ENCODE results near the gene COLGALT1. TPM values are rescaled to one million over a fixed set of nuclear protein-coding genes. Genes with fewer than 3 reads are reported as not detected.

Gene COLGALT1
- total RNA-seq, 3 donors from 2014 or later (not counting 1 experiment from before 2014, with no cell fraction given), result 39.0 to 55.4 (median 43.7) TPM

DNA sequence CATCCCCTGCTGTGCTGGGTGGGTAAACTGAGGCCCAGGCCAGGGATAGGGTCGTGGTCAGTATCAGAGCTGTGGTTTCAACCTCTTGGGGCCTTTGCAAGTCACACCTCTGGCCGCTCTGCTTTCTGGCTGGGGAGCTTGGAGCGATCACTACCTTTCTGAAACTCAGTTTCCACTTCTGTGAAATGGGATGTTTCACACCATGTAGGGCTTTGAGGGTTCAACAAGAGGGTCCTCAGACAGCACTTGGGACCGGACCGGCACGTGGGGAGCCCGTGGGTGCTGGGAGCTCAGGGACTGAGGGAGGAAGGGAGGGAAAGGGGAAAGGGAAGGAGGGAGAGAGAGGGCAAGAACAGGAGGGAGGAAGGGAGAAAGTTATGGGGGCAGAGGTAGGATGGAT is 22.9 kb upstream of the COLGALT1 start:
- no peak overlapping the region for H3K27ac Mint-ChIP-seq
- 80% methylated on average over 7 of the region's 7 CpGs for WGBS (ENCODE audit: insufficient coverage)
- no peaks in the 10 kb centered on the region for H3K36me3 Mint-ChIP-seq

DNA sequence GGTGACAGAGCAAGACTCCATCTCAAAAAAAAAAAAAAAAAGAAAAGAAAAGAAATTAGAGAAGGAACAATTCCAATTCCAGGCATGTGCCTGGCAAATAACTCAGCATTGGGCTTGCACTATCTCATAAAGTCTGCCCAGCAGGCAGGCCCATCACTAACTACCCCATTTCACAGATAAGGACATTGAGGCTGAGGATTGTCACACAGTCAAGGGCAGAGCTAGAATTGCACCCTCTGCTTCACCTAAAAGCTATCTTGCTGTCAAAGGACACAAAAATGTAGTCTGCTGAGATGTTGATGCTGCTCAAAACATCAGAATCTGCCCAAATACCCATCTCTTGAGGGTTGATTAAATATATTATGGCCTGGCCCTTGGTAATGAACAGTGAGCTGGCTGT is 20.7 kb upstream of the COLGALT1 start:
- Histone ChIP-seq H3K9me3 (ENCODE audit: control insufficient read depth, insufficient read depth, low read length) (no peaks in the 10 kb centered on the region), H3K4me1 (ENCODE audit: control insufficient read depth, insufficient read depth, low read length) (peaks cover 27% of the 10 kb centered on the region), H3K36me3 (ENCODE audit: control insufficient read depth, insufficient read depth, low read length) (no peaks in the 10 kb centered on the region), H3K27me3 (ENCODE audit: control insufficient read depth, insufficient read depth, low read length) (no peaks in the 10 kb centered on the region), H3K27ac (ENCODE audit: low read length) (no peak overlapping the region), H3K4me3 (ENCODE audit: low read length) (no peak overlapping the region)
- Mint-ChIP-seq H3K36me3 (no peaks in the 10 kb centered on the region), H3K4me1 (peaks cover 15% of the 10 kb centered on the region in 2 donors), H3K9me3 (no peaks in the 10 kb centered on the region), H3K27ac (no peak overlapping the region), H3K27me3 (ENCODE audit: low read depth in 2 of 2) (no peaks in the 10 kb centered on the region), H3K4me3 (no peak overlapping the region)
- no peak for DNase-seq
- intact Hi-C loops (cut with micrococcal nuclease), result no loop called here
- no peak for ATAC-seq
- no peak for TF ChIP-seq CTCF (IDR thresholded peaks at IDR 0.05)

More for the DNA sequence above, 22.9 kb upstream of the COLGALT1 start:
- peaks cover 0 to 2% of the 10 kb centered on the region in 2 donors for H3K9me3 Mint-ChIP-seq
- no peaks in the 10 kb centered on the region for H3K27me3 Mint-ChIP-seq (ENCODE audit: low read depth in 2 of 2)
- Histone ChIP-seq H3K36me3 (ENCODE audit: control insufficient read depth, insufficient read depth, low read length) (no peaks in the 10 kb centered on the region), H3K27me3 (ENCODE audit: control insufficient read depth, insufficient read depth, low read length) (no peaks in the 10 kb centered on the region), H3K4me1 (ENCODE audit: control insufficient read depth, insufficient read depth, low read length) (peaks cover 26% of the 10 kb centered on the region), H3K9me3 (ENCODE audit: control insufficient read depth, insufficient read depth, low read length) (peaks cover 9% of the 10 kb centered on the region), H3K27ac (ENCODE audit: low read length) (no peak overlapping the region), H3K4me3 (ENCODE audit: low read length) (no peak overlapping the region)
- no peak for DNase-seq
- intact Hi-C loops (cut with micrococcal nuclease), result no loop called here
- peaks cover 13% of the 10 kb centered on the region in 2 donors for H3K4me1 Mint-ChIP-seq
- TF ChIP-seq CTCF (IDR thresholded peaks at IDR 0.05), result no peak
- H3K4me3 Mint-ChIP-seq, result no peak overlapping the region
- no peak for ATAC-seq

GRCh38 chr19:17536955-17537354 is 18.5 kb upstream of the COLGALT1 start:
- intact Hi-C loops (cut with micrococcal nuclease), result no loop called here
- no peak overlapping the region for H3K4me3 ChIP-seq (ENCODE audit: low read length)
- Mint-ChIP-seq H3K36me3 (no peaks in the 10 kb centered on the region), H3K9me3 (no peaks in the 10 kb centered on the region), H3K27me3 (ENCODE audit: low read depth in 2 of 2) (no peaks in the 10 kb centered on the region), H3K4me1 (peaks cover 15 to 17% of the 10 kb centered on the region in 2 donors), H3K27ac (no peak overlapping the region), H3K4me3 (no peak overlapping the region)
- DNase-seq (no peak), ATAC-seq (no peak)
- no peaks in the 10 kb centered on the region for H3K27me3 ChIP-seq (ENCODE audit: control insufficient read depth, insufficient read depth, low read length)
- H3K27ac ChIP-seq (ENCODE audit: low read length), result no peak overlapping the region
- H3K4me1 ChIP-seq (ENCODE audit: control insufficient read depth, insufficient read depth, low read length), result peaks cover 22% of the 10 kb centered on the region
- TF ChIP-seq CTCF (IDR thresholded peaks at IDR 0.05), result no peak
- H3K36me3 ChIP-seq (ENCODE audit: control insufficient read depth, insufficient read depth, low read length), result no peaks in the 10 kb centered on the region
- WGBS (ENCODE audit: insufficient coverage), result 91% methylated on average over 6 of the region's 6 CpGs
- no peaks in the 10 kb centered on the region for H3K9me3 ChIP-seq (ENCODE audit: control insufficient read depth, insufficient read depth, low read length)

GRCh38 chr19:17538684-17539237 is 16.7 kb upstream of the COLGALT1 start:
- Mint-ChIP-seq H3K27me3 (ENCODE audit: low read depth in 2 of 2) (no peaks in the 10 kb centered on the region), H3K36me3 (no peaks in the 10 kb centered on the region), H3K4me3 (peak overlapping the region; percentile 87), H3K9me3 (no peaks in the 10 kb centered on the region), H3K4me1 (peaks cover 15 to 25% of the 10 kb centered on the region in 2 donors), H3K27ac (peak overlapping the region in 1 of 2 donors; percentile 86)
- Histone ChIP-seq H3K27ac (ENCODE audit: low read length) (no peak overlapping the region), H3K27me3 (ENCODE audit: control insufficient read depth, insufficient read depth, low read length) (no peaks in the 10 kb centered on the region), H3K4me1 (ENCODE audit: control insufficient read depth, insufficient read depth, low read length) (peaks cover 22% of the 10 kb centered on the region), H3K9me3 (ENCODE audit: control insufficient read depth, insufficient read depth, low read length) (no peaks in the 10 kb centered on the region), H3K36me3 (ENCODE audit: control insufficient read depth, insufficient read depth, low read length) (no peaks in the 10 kb centered on the region), H3K4me3 (ENCODE audit: low read length) (peak overlapping the region; percentile 57)
- intact Hi-C loops (cut with micrococcal nuclease), result loop anchor here (1.0 to 2.0 kb wide), 3 partner anchors 16 to 26 kb away; partner anchors contain the start of gene COLGALT1
- WGBS (ENCODE audit: insufficient coverage), result 18% methylated on average over 13 of the region's 13 CpGs
- DNase-seq, result no peak
- no peak for ATAC-seq
- TF ChIP-seq CTCF (IDR thresholded peaks at IDR 0.05), result no peak
